ENCODE measurements around the gene TST.
A peak's percentile ranks its signal among the peaks of the same experiment; 100 is the strongest.

TST gene

GRCh38 chr22:37065180-37065579, 45.9 kb upstream of the TST start:
- Histone ChIP-seq H3K14ac (ENCODE audit: low read length) (no peak overlapping the region), H3K9ac (ENCODE audit: low read length) (no peak overlapping the region), H3K18ac (ENCODE audit: low read length) (no peak overlapping the region), H4K12ac (ENCODE audit: low read depth, low read length) (no peak overlapping the region), H3K23ac (ENCODE audit: low read length) (no peak overlapping the region), H3K4me2 (ENCODE audit: low read length) (no peak overlapping the region), H3K27ac (ENCODE audit: low read depth, low read length) (no peak overlapping the region), H3K4me1 (ENCODE audit: control insufficient read depth in 1 of 2, insufficient read depth in 2 of 2, low read length in 2 of 2) (no peaks in the 10 kb centered on the region), H2BK12ac (ENCODE audit: low read length) (no peak overlapping the region), H3K36me3 (ENCODE audit: control insufficient read depth in 1 of 2, insufficient read depth in 2 of 2, low read length in 2 of 2) (no peaks in the 10 kb centered on the region), H3K9me3 (ENCODE audit: insufficient read depth, low read depth, low read length) (peaks cover 4% of the 10 kb centered on the region), H3K79me1 (ENCODE audit: low read length) (no peaks in the 10 kb centered on the region), H2AFZ (ENCODE audit: insufficient read depth, low read length, poor library complexity) (no peak overlapping the region), H2BK5ac (ENCODE audit: low read depth, low read length, poor library complexity) (no peak overlapping the region), H3K27me3 (ENCODE audit: insufficient read depth, low read length) (peaks cover 14% of the 10 kb centered on the region), H3K4me3 (ENCODE audit: low read depth, low read length) (no peak overlapping the region), H2AK5ac (ENCODE audit: low read length) (no peak overlapping the region), H2BK120ac (ENCODE audit: insufficient read depth, low read length, poor library complexity) (no peak overlapping the region), H3K79me2 (ENCODE audit: control insufficient read depth, insufficient read depth, low read length, poor library complexity) (no peaks in the 10 kb centered on the region), H4K8ac (ENCODE audit: low read depth, low read length) (no peak overlapping the region), H3K4ac (ENCODE audit: low read depth, low read length) (no peak overlapping the region), H4K91ac (ENCODE audit: low read depth, low read length) (no peak overlapping the region)
- no peak for DNase-seq
- WGBS (ENCODE audit: extremely low coverage, insufficient coverage, insufficient read length) = no CpG with 5 or more reads among the region's 3 CpGs

GRCh38 chr22:37064553-37064952, 45.3 kb upstream of the TST start:
- Histone ChIP-seq H3K27me3 (ENCODE audit: insufficient read depth, low read length) (peaks cover 10% of the 10 kb centered on the region), H2AK5ac (ENCODE audit: low read length) (no peak overlapping the region), H3K36me3 (ENCODE audit: control insufficient read depth in 1 of 2, insufficient read depth in 2 of 2, low read length in 2 of 2) (no peaks in the 10 kb centered on the region), H3K79me1 (ENCODE audit: low read length) (no peaks in the 10 kb centered on the region), H2BK5ac (ENCODE audit: low read depth, low read length, poor library complexity) (no peak overlapping the region), H3K79me2 (ENCODE audit: control insufficient read depth, insufficient read depth, low read length, poor library complexity) (no peaks in the 10 kb centered on the region), H4K12ac (ENCODE audit: low read depth, low read length) (no peak overlapping the region), H3K18ac (ENCODE audit: low read length) (no peak overlapping the region), H3K4me3 (ENCODE audit: low read depth, low read length) (no peak overlapping the region), H3K4ac (ENCODE audit: low read depth, low read length) (no peak overlapping the region), H2AFZ (ENCODE audit: insufficient read depth, low read length, poor library complexity) (no peak overlapping the region), H2BK12ac (ENCODE audit: low read length) (no peak overlapping the region), H3K4me2 (ENCODE audit: low read length) (no peak overlapping the region), H3K9ac (ENCODE audit: low read length) (no peak overlapping the region), H3K23ac (ENCODE audit: low read length) (no peak overlapping the region), H4K91ac (ENCODE audit: low read depth, low read length) (no peak overlapping the region), H3K9me3 (ENCODE audit: insufficient read depth, low read depth, low read length) (peaks cover 6% of the 10 kb centered on the region), H2BK120ac (ENCODE audit: insufficient read depth, low read length, poor library complexity) (no peak overlapping the region), H3K4me1 (ENCODE audit: control insufficient read depth in 1 of 2, insufficient read depth in 2 of 2, low read length in 2 of 2) (no peaks in the 10 kb centered on the region), H4K8ac (ENCODE audit: low read depth, low read length) (no peak overlapping the region), H3K14ac (ENCODE audit: low read length) (no peak overlapping the region), H3K27ac (ENCODE audit: low read depth, low read length) (no peak overlapping the region)
- no peak for DNase-seq
- no CpG with 5 or more reads among the region's 11 CpGs for WGBS (ENCODE audit: extremely low coverage, insufficient coverage, insufficient read length)

- Histone ChIP-seq H3K18ac (ENCODE audit: low read length) (no peak overlapping the region), H3K36me3 (ENCODE audit: control insufficient read depth in 1 of 2, insufficient read depth in 2 of 2, low read length in 2 of 2) (no peaks in the 10 kb centered on the region), H3K9ac (ENCODE audit: low read length) (no peak overlapping the region), H3K27ac (ENCODE audit: low read depth, low read length) (no peak overlapping the region), H3K79me2 (ENCODE audit: control insufficient read depth, insufficient read depth, low read length, poor library complexity) (no peaks in the 10 kb centered on the region), H3K4me1 (ENCODE audit: control insufficient read depth in 1 of 2, insufficient read depth in 2 of 2, low read length in 2 of 2) (no peaks in the 10 kb centered on the region), H4K91ac (ENCODE audit: low read depth, low read length) (no peak overlapping the region), H3K4me2 (ENCODE audit: low read length) (no peak overlapping the region), H3K14ac (ENCODE audit: low read length) (no peak overlapping the region), H4K8ac (ENCODE audit: low read depth, low read length) (no peak overlapping the region), H2BK12ac (ENCODE audit: low read length) (no peak overlapping the region), H2BK5ac (ENCODE audit: low read depth, low read length, poor library complexity) (no peak overlapping the region), H2AK5ac (ENCODE audit: low read length) (no peak overlapping the region), H4K12ac (ENCODE audit: low read depth, low read length) (no peak overlapping the region), H3K23ac (ENCODE audit: low read length) (no peak overlapping the region), H2AFZ (ENCODE audit: insufficient read depth, low read length, poor library complexity) (no peak overlapping the region), H2BK120ac (ENCODE audit: insufficient read depth, low read length, poor library complexity) (no peak overlapping the region), H3K79me1 (ENCODE audit: low read length) (no peaks in the 10 kb centered on the region), H3K4me3 (ENCODE audit: low read depth, low read length) (no peak overlapping the region), H3K27me3 (ENCODE audit: insufficient read depth, low read length) (peaks cover 3% of the 10 kb centered on the region), H3K9me3 (ENCODE audit: insufficient read depth, low read depth, low read length) (peaks cover 7% of the 10 kb centered on the region), H3K4ac (ENCODE audit: low read depth, low read length) (no peak overlapping the region)
- WGBS (ENCODE audit: extremely low coverage, insufficient coverage, insufficient read length) = no CpG with 5 or more reads among the region's 28 CpGs
- peak in 1 of 2 donors; percentile 39 for DNase-seq
These were observed 44.5 kb upstream of the TST start for GRCh38 chr22:37063431-37064420.

- Histone ChIP-seq H3K18ac (ENCODE audit: low read length) (no peak overlapping the region), H3K27ac (ENCODE audit: low read depth, low read length) (no peak overlapping the region), H3K36me3 (ENCODE audit: control insufficient read depth in 1 of 2, insufficient read depth in 2 of 2, low read length in 2 of 2) (no peaks in the 10 kb centered on the region), H3K23ac (ENCODE audit: low read length) (no peak overlapping the region), H3K4me2 (ENCODE audit: low read length) (no peak overlapping the region), H2AFZ (ENCODE audit: insufficient read depth, low read length, poor library complexity) (no peak overlapping the region), H2AK5ac (ENCODE audit: low read length) (no peak overlapping the region), H3K9me3 (ENCODE audit: insufficient read depth, low read depth, low read length) (peaks cover 7% of the 10 kb centered on the region), H2BK120ac (ENCODE audit: insufficient read depth, low read length, poor library complexity) (no peak overlapping the region), H3K79me2 (ENCODE audit: control insufficient read depth, insufficient read depth, low read length, poor library complexity) (no peaks in the 10 kb centered on the region), H3K4me1 (ENCODE audit: control insufficient read depth in 1 of 2, insufficient read depth in 2 of 2, low read length in 2 of 2) (no peaks in the 10 kb centered on the region), H3K9ac (ENCODE audit: low read length) (no peak overlapping the region), H4K8ac (ENCODE audit: low read depth, low read length) (no peak overlapping the region), H3K14ac (ENCODE audit: low read length) (no peak overlapping the region), H3K27me3 (ENCODE audit: insufficient read depth, low read length) (no peaks in the 10 kb centered on the region), H3K4me3 (ENCODE audit: low read depth, low read length) (no peak overlapping the region), H3K79me1 (ENCODE audit: low read length) (no peaks in the 10 kb centered on the region), H2BK5ac (ENCODE audit: low read depth, low read length, poor library complexity) (no peak overlapping the region), H3K4ac (ENCODE audit: low read depth, low read length) (no peak overlapping the region), H4K12ac (ENCODE audit: low read depth, low read length) (no peak overlapping the region), H2BK12ac (ENCODE audit: low read length) (no peak overlapping the region), H4K91ac (ENCODE audit: low read depth, low read length) (no peak overlapping the region)
- WGBS (ENCODE audit: extremely low coverage, insufficient coverage, insufficient read length) = no CpG with 5 or more reads among the region's 15 CpGs
- DNase-seq = no peak
These were observed 43.6 kb upstream of the TST start for GRCh38 chr22:37062702-37063381.

Data from trophoblast cell (in vitro differentiated cells and primary cell).